H1 (cell line): ENCODE results near the gene MATN4. TPM values are rescaled to one million over a fixed set of nuclear protein-coding genes. Genes with fewer than 3 reads are reported as not detected.

Experiments used
- BACH1 ChIP-seq: IDR thresholded peaks from 2 replicates; pipeline ENCODE4 v1.6.1; 2012; ENCODE audit warnings: low read length, improper control_type of control experiment
- BRCA1 ChIP-seq: IDR thresholded peaks from 2 replicates; pipeline ENCODE4 v1.6.1; 2012; ENCODE audit warnings: low read depth, low read length, improper control_type of control experiment
- CREB1 ChIP-seq: IDR thresholded peaks from 2 replicates; pipeline ENCODE4 v1.6.1; 2012; ENCODE audit warnings: inconsistent platforms
- E2F6 ChIP-seq: IDR thresholded peaks from 2 replicates; pipeline ENCODE4 v1.6.1; 2012; ENCODE audit warnings: inconsistent platforms
- EGR1 ChIP-seq: IDR thresholded peaks from 2 replicates; pipeline ENCODE4 v1.6.1; 2011; ENCODE audit warnings: low read depth, low read length, borderline replicate concordance
- JUN ChIP-seq: IDR thresholded peaks from 2 replicates; pipeline ENCODE4 v1.6.1; 2011; ENCODE audit warnings: low read depth, mild to moderate bottlenecking, improper control_type of control experiment, low read length
- KDM4A ChIP-seq: IDR thresholded peaks from one replicate; pipeline ENCODE4 v1.7.1; 2012; ENCODE audit warnings: low read depth, mild to moderate bottlenecking, moderate library complexity, low read length, inconsistent platforms; ENCODE audit not compliant: severe bottlenecking
- KDM5A ChIP-seq: fragments of 200-600 bp; IDR thresholded peaks from 2 replicates; pipeline ENCODE4 v1.7.1; 2012; ENCODE audit warnings: mild to moderate bottlenecking, low read length, inconsistent platforms, mixed read lengths
- PHF8 ChIP-seq: fragments of 200-600 bp; sonication (generic); conservative IDR thresholded peaks from 2 replicates; pipeline ENCODE4 v1.7.1; 2012; ENCODE audit warnings: low read depth, mild to moderate bottlenecking, inconsistent platforms, low read length, moderate library complexity
- POLR2AphosphoS5 ChIP-seq: IDR thresholded peaks from 2 replicates; pipeline ENCODE4 v1.6.1; 2011; ENCODE audit warnings: low read depth, low read length
- RXRA ChIP-seq: IDR thresholded peaks from 2 replicates; pipeline ENCODE4 v1.6.1; 2011; ENCODE audit warnings: low read depth, mild to moderate bottlenecking, low read length, moderate library complexity; ENCODE audit not compliant: insufficient read depth
- SIX5 ChIP-seq: IDR thresholded peaks from 2 replicates; pipeline ENCODE4 v1.6.1; 2011; ENCODE audit warnings: mild to moderate bottlenecking, low read depth, low read length
- polyA plus RNA-seq, 7 experiments: library from polyadenylated mRNA; depleted of rRNA in 3 of 7; stranded (reverse) in 5 of 7; unstranded in 2 of 7; fragments of >200 nt in 5 of 7; fragments of 200-250 nt in 2 of 7; gene quantifications; 1 replicate in 5 of 7; 2 replicates in 1 of 7; 4 replicates in 1 of 7; pipeline versions ENCODE4 v1.2.1 to v1.2.3, GENCODE V29; 2011 to 2013; ENCODE audit warnings: missing spikeins in 2 of 7, mixed read lengths in 2 of 7
- total RNA-seq: library from RNA; stranded (reverse); fragmentation: NEBNext Ultra II Directional; extraction: Animal tissue kit (Norgen Biotek cat#: 25700); gene quantifications from 2 replicates; pipeline ENCODE4 v1.2.1, GENCODE V29; 2021
- TF ChIP-seq, protein P1 (sequence below): fragments of 300-600 bp; sonication (generic); IDR thresholded peaks from 2 replicates; pipeline ENCODE4 v1.7.1; 2012; ENCODE audit warnings: low read length, moderate library complexity, mild to moderate bottlenecking, inconsistent platforms; ENCODE audit not compliant: insufficient replicate concordance

Gene MATN4
- total and polyA plus RNA-seq, 2 of the 8 experiments (the other 6 are each of a cell fraction or from before 2014, with no cell fraction given), result 2.1 to 4.4 TPM

GRCh38 chr20:45352729-45353128 lies 44.6 kb upstream of the MATN4 start (continued):
- TF ChIP-seq, protein P1, sequence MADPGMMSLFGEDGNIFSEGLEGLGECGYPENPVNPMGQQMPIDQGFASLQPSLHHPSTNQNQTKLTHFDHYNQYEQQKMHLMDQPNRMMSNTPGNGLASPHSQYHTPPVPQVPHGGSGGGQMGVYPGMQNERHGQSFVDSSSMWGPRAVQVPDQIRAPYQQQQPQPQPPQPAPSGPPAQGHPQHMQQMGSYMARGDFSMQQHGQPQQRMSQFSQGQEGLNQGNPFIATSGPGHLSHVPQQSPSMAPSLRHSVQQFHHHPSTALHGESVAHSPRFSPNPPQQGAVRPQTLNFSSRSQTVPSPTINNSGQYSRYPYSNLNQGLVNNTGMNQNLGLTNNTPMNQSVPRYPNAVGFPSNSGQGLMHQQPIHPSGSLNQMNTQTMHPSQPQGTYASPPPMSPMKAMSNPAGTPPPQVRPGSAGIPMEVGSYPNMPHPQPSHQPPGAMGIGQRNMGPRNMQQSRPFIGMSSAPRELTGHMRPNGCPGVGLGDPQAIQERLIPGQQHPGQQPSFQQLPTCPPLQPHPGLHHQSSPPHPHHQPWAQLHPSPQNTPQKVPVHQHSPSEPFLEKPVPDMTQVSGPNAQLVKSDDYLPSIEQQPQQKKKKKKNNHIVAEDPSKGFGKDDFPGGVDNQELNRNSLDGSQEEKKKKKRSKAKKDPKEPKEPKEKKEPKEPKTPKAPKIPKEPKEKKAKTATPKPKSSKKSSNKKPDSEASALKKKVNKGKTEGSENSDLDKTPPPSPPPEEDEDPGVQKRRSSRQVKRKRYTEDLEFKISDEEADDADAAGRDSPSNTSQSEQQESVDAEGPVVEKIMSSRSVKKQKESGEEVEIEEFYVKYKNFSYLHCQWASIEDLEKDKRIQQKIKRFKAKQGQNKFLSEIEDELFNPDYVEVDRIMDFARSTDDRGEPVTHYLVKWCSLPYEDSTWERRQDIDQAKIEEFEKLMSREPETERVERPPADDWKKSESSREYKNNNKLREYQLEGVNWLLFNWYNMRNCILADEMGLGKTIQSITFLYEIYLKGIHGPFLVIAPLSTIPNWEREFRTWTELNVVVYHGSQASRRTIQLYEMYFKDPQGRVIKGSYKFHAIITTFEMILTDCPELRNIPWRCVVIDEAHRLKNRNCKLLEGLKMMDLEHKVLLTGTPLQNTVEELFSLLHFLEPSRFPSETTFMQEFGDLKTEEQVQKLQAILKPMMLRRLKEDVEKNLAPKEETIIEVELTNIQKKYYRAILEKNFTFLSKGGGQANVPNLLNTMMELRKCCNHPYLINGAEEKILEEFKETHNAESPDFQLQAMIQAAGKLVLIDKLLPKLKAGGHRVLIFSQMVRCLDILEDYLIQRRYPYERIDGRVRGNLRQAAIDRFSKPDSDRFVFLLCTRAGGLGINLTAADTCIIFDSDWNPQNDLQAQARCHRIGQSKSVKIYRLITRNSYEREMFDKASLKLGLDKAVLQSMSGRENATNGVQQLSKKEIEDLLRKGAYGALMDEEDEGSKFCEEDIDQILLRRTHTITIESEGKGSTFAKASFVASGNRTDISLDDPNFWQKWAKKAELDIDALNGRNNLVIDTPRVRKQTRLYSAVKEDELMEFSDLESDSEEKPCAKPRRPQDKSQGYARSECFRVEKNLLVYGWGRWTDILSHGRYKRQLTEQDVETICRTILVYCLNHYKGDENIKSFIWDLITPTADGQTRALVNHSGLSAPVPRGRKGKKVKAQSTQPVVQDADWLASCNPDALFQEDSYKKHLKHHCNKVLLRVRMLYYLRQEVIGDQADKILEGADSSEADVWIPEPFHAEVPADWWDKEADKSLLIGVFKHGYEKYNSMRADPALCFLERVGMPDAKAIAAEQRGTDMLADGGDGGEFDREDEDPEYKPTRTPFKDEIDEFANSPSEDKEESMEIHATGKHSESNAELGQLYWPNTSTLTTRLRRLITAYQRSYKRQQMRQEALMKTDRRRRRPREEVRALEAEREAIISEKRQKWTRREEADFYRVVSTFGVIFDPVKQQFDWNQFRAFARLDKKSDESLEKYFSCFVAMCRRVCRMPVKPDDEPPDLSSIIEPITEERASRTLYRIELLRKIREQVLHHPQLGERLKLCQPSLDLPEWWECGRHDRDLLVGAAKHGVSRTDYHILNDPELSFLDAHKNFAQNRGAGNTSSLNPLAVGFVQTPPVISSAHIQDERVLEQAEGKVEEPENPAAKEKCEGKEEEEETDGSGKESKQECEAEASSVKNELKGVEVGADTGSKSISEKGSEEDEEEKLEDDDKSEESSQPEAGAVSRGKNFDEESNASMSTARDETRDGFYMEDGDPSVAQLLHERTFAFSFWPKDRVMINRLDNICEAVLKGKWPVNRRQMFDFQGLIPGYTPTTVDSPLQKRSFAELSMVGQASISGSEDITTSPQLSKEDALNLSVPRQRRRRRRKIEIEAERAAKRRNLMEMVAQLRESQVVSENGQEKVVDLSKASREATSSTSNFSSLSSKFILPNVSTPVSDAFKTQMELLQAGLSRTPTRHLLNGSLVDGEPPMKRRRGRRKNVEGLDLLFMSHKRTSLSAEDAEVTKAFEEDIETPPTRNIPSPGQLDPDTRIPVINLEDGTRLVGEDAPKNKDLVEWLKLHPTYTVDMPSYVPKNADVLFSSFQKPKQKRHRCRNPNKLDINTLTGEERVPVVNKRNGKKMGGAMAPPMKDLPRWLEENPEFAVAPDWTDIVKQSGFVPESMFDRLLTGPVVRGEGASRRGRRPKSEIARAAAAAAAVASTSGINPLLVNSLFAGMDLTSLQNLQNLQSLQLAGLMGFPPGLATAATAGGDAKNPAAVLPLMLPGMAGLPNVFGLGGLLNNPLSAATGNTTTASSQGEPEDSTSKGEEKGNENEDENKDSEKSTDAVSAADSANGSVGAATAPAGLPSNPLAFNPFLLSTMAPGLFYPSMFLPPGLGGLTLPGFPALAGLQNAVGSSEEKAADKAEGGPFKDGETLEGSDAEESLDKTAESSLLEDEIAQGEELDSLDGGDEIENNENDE, result no peak
- TF ChIP-seq E2F6, result no peak
- TF ChIP-seq POLR2AphosphoS5, result no peak
- no peak for TF ChIP-seq RXRA
- no peak for TF ChIP-seq KDM5A
- TF ChIP-seq KDM4A, result no peak
- TF ChIP-seq BRCA1, result no peak
- no peak for TF ChIP-seq PHF8
- TF ChIP-seq BACH1, result no peak
- no peak for TF ChIP-seq CREB1
- TF ChIP-seq SIX5, result no peak
- TF ChIP-seq EGR1, result no peak
- TF ChIP-seq JUN, result no peak
